ENCODE measurements around the gene PTPN9. TPM values are rescaled to one million over a fixed set of nuclear protein-coding genes. Genes with fewer than 3 reads are reported as not detected.

The PTPN9 gene
- 10 to 100 TPM in 5 of 6 donors, 1 to 10 TPM in 1; 9.7 to 24.7 (median 15.9) TPM for polyA plus RNA-seq (ENCODE audit: low read depth in 6 of 6)

GRCh38 chr15:75578948-75579920, at the start of gene PTPN9:
TSS of gene PTPN9 (minus strand) at chr15:75579315. CDS start at chr15:75578776, 539 bp downstream.
- peak; percentile 63 for DNase-seq
- peak; percentile 84 for ATAC-seq (ENCODE audit: low read depth in 2 of 2)
- Mint-ChIP-seq H3K4me3 (peak within 1 kb of the TSS; percentile 91 to 97 (median 94)), H3K9me3 (no peaks in the 10 kb centered on the region), H3K36me3 (no peaks in the 10 kb centered on the region), H3K4me1 (peaks cover 6 to 29% (median 23%) of the 10 kb centered on the region in 3 donors), H3K27ac (peak within 1 kb of the TSS; percentile 87 to 97 (median 92)), H3K27me3 (no peaks in the 10 kb centered on the region)

GRCh38 chr15:75625542-75626347, 46.6 kb upstream of the PTPN9 start, which contains the start of gene SNUPN:
TSS of gene SNUPN (minus strand) at chr15:75625725. CDS start at chr15:75621051, 4,674 bp downstream.
- H3K4me3 Mint-ChIP-seq: peak within 1 kb of the TSS; percentile 85 to 98 (median 92)
- no peaks in the 10 kb centered on the region for H3K9me3 Mint-ChIP-seq
- DNase-seq: peak; percentile 86
- no peaks in the 10 kb centered on the region for H3K27me3 Mint-ChIP-seq
- H3K4me1 Mint-ChIP-seq: peaks cover 17 to 19% (median 19%) of the 10 kb centered on the region in 3 donors
- peak within 1 kb of the TSS; percentile 94 to 99 (median 98) for H3K27ac Mint-ChIP-seq
- no peaks in the 10 kb centered on the region for H3K36me3 Mint-ChIP-seq
- ATAC-seq (ENCODE audit: low read depth in 2 of 2): peak; percentile 93

- ATAC-seq (ENCODE audit: low read depth in 2 of 2): no peak
- peak overlapping the region in 1 of 6 donors; percentile 57 for H3K27ac Mint-ChIP-seq
- DNase-seq: no peak
- H3K36me3 Mint-ChIP-seq: peaks cover 2 to 5% of the 10 kb centered on the region in 2 donors
- H3K9me3 Mint-ChIP-seq: no peaks in the 10 kb centered on the region
- H3K4me1 Mint-ChIP-seq: peaks cover 14 to 22% (median 20%) of the 10 kb centered on the region in 3 donors
- peak overlapping the region in 2 of 8 donors; percentile 30 to 72 for H3K4me3 Mint-ChIP-seq
- H3K27me3 Mint-ChIP-seq: no peaks in the 10 kb centered on the region
Observed at GRCh38 chr15:75622505-75622904, 43.4 kb upstream of the PTPN9 start.

GRCh38 chr15:75620841-75621391, 41.8 kb upstream of the PTPN9 start:
- peaks cover 8 to 16% (median 15%) of the 10 kb centered on the region in 3 donors for H3K4me1 Mint-ChIP-seq
- ATAC-seq (ENCODE audit: low read depth in 2 of 2) (no peak), DNase-seq (no peak)
- H3K9me3 Mint-ChIP-seq: no peaks in the 10 kb centered on the region
- no peak overlapping the region for H3K4me3 Mint-ChIP-seq
- H3K27me3 Mint-ChIP-seq: no peaks in the 10 kb centered on the region
- peaks cover 15 to 16% of the 10 kb centered on the region in 2 donors for H3K36me3 Mint-ChIP-seq
- H3K27ac Mint-ChIP-seq: peak overlapping the region in 5 of 6 donors; percentile 21 to 62 (median 48)

- H3K9me3 Mint-ChIP-seq: no peaks in the 10 kb centered on the region
- DNase-seq (no peak), ATAC-seq (ENCODE audit: low read depth in 2 of 2) (no peak)
- H3K36me3 Mint-ChIP-seq: peaks cover 19 to 22% of the 10 kb centered on the region in 2 donors
- no peak overlapping the region for H3K27ac Mint-ChIP-seq
- H3K27me3 Mint-ChIP-seq: no peaks in the 10 kb centered on the region
- peak overlapping the region in 1 of 8 donors; percentile 12 for H3K4me3 Mint-ChIP-seq
- peaks cover 7 to 15% (median 12%) of the 10 kb centered on the region in 3 donors for H3K4me1 Mint-ChIP-seq
Observed at GRCh38 chr15:75620058-75620820, 41.1 kb upstream of the PTPN9 start.

- Mint-ChIP-seq H3K36me3 (peaks cover 29 to 46% of the 10 kb centered on the region in 2 donors), H3K27me3 (no peaks in the 10 kb centered on the region), H3K4me1 (peaks cover 6 to 18% (median 8%) of the 10 kb centered on the region in 3 donors), H3K27ac (peak overlapping the region in 2 of 6 donors; percentile 45 to 83), H3K9me3 (no peaks in the 10 kb centered on the region), H3K4me3 (no peak overlapping the region)
- ATAC-seq (ENCODE audit: low read depth in 2 of 2): no peak
- DNase-seq: no peak
Observed at GRCh38 chr15:75616766-75617165, 37.7 kb upstream of the PTPN9 start.

GRCh38 chr15:75606711-75607699, 27.9 kb upstream of the PTPN9 start:
- Mint-ChIP-seq H3K36me3 (peaks cover 13 to 43% of the 10 kb centered on the region in 2 donors), H3K27me3 (no peaks in the 10 kb centered on the region), H3K9me3 (no peaks in the 10 kb centered on the region), H3K4me3 (no peak overlapping the region), H3K27ac (peak overlapping the region in 4 of 6 donors; percentile 24 to 71 (median 53)), H3K4me1 (peaks cover 0 to 4% (median 0%) of the 10 kb centered on the region in 3 donors)
- DNase-seq: no peak
- ATAC-seq (ENCODE audit: low read depth in 2 of 2): no peak

- no peaks in the 10 kb centered on the region for H3K27me3 Mint-ChIP-seq
- H3K27ac Mint-ChIP-seq: no peak overlapping the region
- no peaks in the 10 kb centered on the region for H3K9me3 Mint-ChIP-seq
- DNase-seq (no peak), ATAC-seq (ENCODE audit: low read depth in 2 of 2) (no peak)
- no peak overlapping the region for H3K4me3 Mint-ChIP-seq
- H3K4me1 Mint-ChIP-seq: peaks cover 0 to 4% (median 0%) of the 10 kb centered on the region in 3 donors
- H3K36me3 Mint-ChIP-seq: peaks cover 15 to 37% of the 10 kb centered on the region in 2 donors
Observed at GRCh38 chr15:75606026-75606425, 26.9 kb upstream of the PTPN9 start.

- no peak overlapping the region for H3K4me3 Mint-ChIP-seq
- H3K4me1 Mint-ChIP-seq: peaks cover 0 to 6% (median 5%) of the 10 kb centered on the region in 3 donors
- DNase-seq (no peak), ATAC-seq (ENCODE audit: low read depth in 2 of 2) (no peak)
- no peaks in the 10 kb centered on the region for H3K9me3 Mint-ChIP-seq
- peaks cover 11 to 26% of the 10 kb centered on the region in 2 donors for H3K36me3 Mint-ChIP-seq
- H3K27me3 Mint-ChIP-seq: no peaks in the 10 kb centered on the region
- no peak overlapping the region for H3K27ac Mint-ChIP-seq
Observed at GRCh38 chr15:75599401-75599800, 20.3 kb upstream of the PTPN9 start.

- peak overlapping the region in 1 of 6 donors; percentile 74 for H3K27ac Mint-ChIP-seq
Observed at GRCh38 chr15:75598361-75598760, 19.2 kb upstream of the PTPN9 start.

GRCh38 chr15:75597667-75598341, 18.7 kb upstream of the PTPN9 start:
- Mint-ChIP-seq H3K4me1 (peaks cover 0 to 6% (median 5%) of the 10 kb centered on the region in 3 donors), H3K4me3 (no peak overlapping the region), H3K27ac (peak overlapping the region in 3 of 6 donors; percentile 34 to 81 (median 74)), H3K9me3 (no peaks in the 10 kb centered on the region), H3K36me3 (peaks cover 11 to 23% of the 10 kb centered on the region in 2 donors), H3K27me3 (no peaks in the 10 kb centered on the region)
- DNase-seq: no peak
- no peak for ATAC-seq (ENCODE audit: low read depth in 2 of 2)

More at GRCh38 chr15:75598361-75598760, 19.2 kb upstream of the PTPN9 start:
- no peaks in the 10 kb centered on the region for H3K9me3 Mint-ChIP-seq
- peaks cover 0 to 6% (median 5%) of the 10 kb centered on the region in 3 donors for H3K4me1 Mint-ChIP-seq
- ATAC-seq (ENCODE audit: low read depth in 2 of 2) (no peak), DNase-seq (no peak)
- H3K4me3 Mint-ChIP-seq: no peak overlapping the region
- peaks cover 11 to 23% of the 10 kb centered on the region in 2 donors for H3K36me3 Mint-ChIP-seq
- no peaks in the 10 kb centered on the region for H3K27me3 Mint-ChIP-seq

Data from naive B cell (primary cell).